ENCODE measurements around the gene IMP4. TPM values are rescaled to one million over a fixed set of nuclear protein-coding genes. Genes with fewer than 3 reads are reported as not detected.
A peak's percentile ranks its signal among the peaks of the same experiment; 100 is the strongest.

The IMP4 gene
- total RNA-seq, 1 experiment from 2014 or later: 121 TPM

- Histone ChIP-seq H3K27me3 (ENCODE audit: insufficient read depth, low read length) (no peaks in the 10 kb centered on the region), H3K9me3 (ENCODE audit: control insufficient read depth in 1 of 2, insufficient read depth in 1 of 2, low read depth in 1 of 2, low read length in 2 of 2) (no peaks in the 10 kb centered on the region), H3K27ac (ENCODE audit: low read depth, low read length) (no peak overlapping the region), H3K9ac (ENCODE audit: low read length) (no peak overlapping the region), H4K20me1 (ENCODE audit: insufficient read depth) (no peaks in the 10 kb centered on the region), H3K4me2 (ENCODE audit: low read length) (no peak overlapping the region), H2AFZ (ENCODE audit: low read depth, low read length, poor library complexity, severe bottlenecking) (no peak overlapping the region), H3K4me1 (ENCODE audit: control insufficient read depth in 1 of 2, insufficient read depth in 2 of 2, low read length in 2 of 2) (peaks cover 14 to 27% of the 10 kb centered on the region in 2 experiments), H3K79me2 (ENCODE audit: insufficient read depth, low read length) (no peaks in the 10 kb centered on the region), H3K9me2 (ENCODE audit: insufficient read depth) (no peaks in the 10 kb centered on the region), H3K36me3 (ENCODE audit: control insufficient read depth in 1 of 2, insufficient read depth in 2 of 2, low read length in 2 of 2) (no peaks in the 10 kb centered on the region), H3K4me3 (replicated peaks in 1 of 2; ENCODE audit: low read depth in 1 of 2, low read length in 2 of 2) (no peak overlapping the region)
- intact Hi-C loops (cut with micrococcal nuclease): no loop called here
- CTCF ChIA-PET: no interaction called here
- DNase-seq (ENCODE audit: low read depth, low spot score) (no peak), ATAC-seq (no peak)
- RAD21 ChIA-PET (ENCODE audit: low non-redundant PET in 1 of 2, low total read pairs in 2 of 2, uncharacterized antibody in 2 of 2, unreplicated experiment in 2 of 2): no interaction called here
- no TSS peak for BruUV-seq (replicated peaks)
- TF ChIP-seq CBX3 (IDR thresholded peaks at IDR 0.05; ENCODE audit: low read depth) (no peak), FOSL1 (IDR thresholded peaks at IDR 0.05; ENCODE audit: low read depth) (no peak), ATF3 (IDR thresholded peaks at IDR 0.05) (no peak), SRF (IDR thresholded peaks at IDR 0.05; ENCODE audit: low read depth) (no peak), ZBTB33 (IDR thresholded peaks at IDR 0.05; ENCODE audit: extremely low read depth, insufficient replicate concordance, low read length) (no peak)
- POLR2A ChIA-PET: no interaction called here
These were observed 47.1 kb downstream of the IMP4 start for GRCh38 chr2:130389783-130390182.

- RAD21 ChIA-PET (ENCODE audit: low non-redundant PET in 1 of 2, low total read pairs in 2 of 2, uncharacterized antibody in 2 of 2, unreplicated experiment in 2 of 2): no interaction called here
- no TSS peak for BruUV-seq (replicated peaks)
- Histone ChIP-seq H3K4me1 (ENCODE audit: control insufficient read depth in 1 of 2, insufficient read depth in 2 of 2, low read length in 2 of 2) (peaks cover 14 to 27% of the 10 kb centered on the region in 2 experiments), H3K79me2 (ENCODE audit: insufficient read depth, low read length) (no peaks in the 10 kb centered on the region), H2AFZ (ENCODE audit: low read depth, low read length, poor library complexity, severe bottlenecking) (no peak overlapping the region), H3K9me2 (ENCODE audit: insufficient read depth) (no peaks in the 10 kb centered on the region), H3K27me3 (ENCODE audit: insufficient read depth, low read length) (no peaks in the 10 kb centered on the region), H3K36me3 (ENCODE audit: control insufficient read depth in 1 of 2, insufficient read depth in 2 of 2, low read length in 2 of 2) (no peaks in the 10 kb centered on the region), H3K9ac (ENCODE audit: low read length) (0 out of 2 replicates have a peak overlapping the region, but pooled peaks have one; percentile 58), H4K20me1 (ENCODE audit: insufficient read depth) (no peaks in the 10 kb centered on the region), H3K4me3 (replicated peaks in 1 of 2; ENCODE audit: low read depth in 1 of 2, low read length in 2 of 2) (peak overlapping the region in 1 of 2 experiments; percentile 67; a peak in 2 of 4 replicates), H3K27ac (ENCODE audit: low read depth, low read length) (no peak overlapping the region), H3K9me3 (ENCODE audit: control insufficient read depth in 1 of 2, insufficient read depth in 1 of 2, low read depth in 1 of 2, low read length in 2 of 2) (no peaks in the 10 kb centered on the region), H3K4me2 (ENCODE audit: low read length) (peak overlapping the region; percentile 89)
- ATAC-seq: no peak
- no peak for TF ChIP-seq POLR2A (IDR thresholded peaks at IDR 0.05; ENCODE audit: borderline replicate concordance, extremely low read depth, insufficient read depth, insufficient read length)
- no peak for TF ChIP-seq REST (IDR thresholded peaks at IDR 0.05; ENCODE audit: low read depth)
- TF ChIP-seq MAX (IDR thresholded peaks at IDR 0.05): no peak
- CTCF ChIA-PET: no interaction called here
- no peak for DNase-seq (ENCODE audit: low read depth, low spot score)
- intact Hi-C loops (cut with micrococcal nuclease): loop anchor here (1.0 kb wide), 1 partner anchor 34 kb away; the partner anchor contains the start of gene PTPN18
- POLR2A ChIA-PET: no interaction called here
These were observed 47.9 kb downstream of the IMP4 start for GRCh38 chr2:130390460-130391057.

All from HCT116 (cell line).